HTR-8/SVneo (cell line): ENCODE data around the gene PGAM2.

Source experiments
- DNase-seq: peaks from one replicate; pipeline ENCODE4 v3.0.0; 2011; ENCODE audit warnings: low spot score, mixed read lengths; ENCODE audit not compliant: insufficient read length
- FAIRE-seq: peaks from 2 replicates; lab custom pipeline; 2011; peaks lifted over from hg19 to GRCh38; lab: Jason Lieb, UNC

PGAM2 gene

DNA sequence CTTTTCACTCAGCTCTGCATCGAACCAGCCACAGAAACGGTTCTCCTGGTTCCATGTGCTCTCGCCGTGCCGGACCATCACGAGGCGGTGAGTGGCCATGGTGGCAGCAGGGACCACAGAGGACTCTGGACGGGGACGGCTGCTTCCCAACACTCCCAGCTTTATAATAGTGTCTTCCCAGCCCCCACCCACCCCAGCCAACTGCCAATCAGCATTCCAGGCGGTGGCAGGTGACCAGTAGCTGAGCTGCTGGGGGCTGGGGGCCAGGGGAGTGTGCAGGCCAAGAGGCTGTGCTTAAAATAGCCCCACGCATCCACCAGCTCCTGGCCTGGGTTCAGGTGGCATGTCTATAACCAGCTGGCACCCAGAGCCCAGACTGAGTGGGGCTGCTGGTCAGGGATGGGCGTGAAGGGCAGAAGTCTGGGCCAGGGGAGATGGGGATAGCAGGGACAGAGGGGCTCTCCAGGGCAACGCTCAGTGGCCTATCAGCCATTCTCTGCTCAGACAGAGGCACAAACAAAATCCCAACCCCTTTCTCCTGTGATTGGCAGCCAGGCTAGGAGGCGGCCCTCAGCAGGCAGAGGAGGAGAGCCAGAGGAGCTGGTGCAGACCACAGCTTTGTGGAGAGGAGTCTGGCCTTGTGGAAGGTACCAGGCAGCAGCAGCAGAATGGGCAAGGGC lies at the start of gene PGAM2:
TSS of gene PGAM2 (minus strand) at position 137 of the 680 bp plus-strand sequence. CDS start at position 99, 38 bp downstream.
- DNase-seq (no peak), FAIRE-seq (no peak)

DNA sequence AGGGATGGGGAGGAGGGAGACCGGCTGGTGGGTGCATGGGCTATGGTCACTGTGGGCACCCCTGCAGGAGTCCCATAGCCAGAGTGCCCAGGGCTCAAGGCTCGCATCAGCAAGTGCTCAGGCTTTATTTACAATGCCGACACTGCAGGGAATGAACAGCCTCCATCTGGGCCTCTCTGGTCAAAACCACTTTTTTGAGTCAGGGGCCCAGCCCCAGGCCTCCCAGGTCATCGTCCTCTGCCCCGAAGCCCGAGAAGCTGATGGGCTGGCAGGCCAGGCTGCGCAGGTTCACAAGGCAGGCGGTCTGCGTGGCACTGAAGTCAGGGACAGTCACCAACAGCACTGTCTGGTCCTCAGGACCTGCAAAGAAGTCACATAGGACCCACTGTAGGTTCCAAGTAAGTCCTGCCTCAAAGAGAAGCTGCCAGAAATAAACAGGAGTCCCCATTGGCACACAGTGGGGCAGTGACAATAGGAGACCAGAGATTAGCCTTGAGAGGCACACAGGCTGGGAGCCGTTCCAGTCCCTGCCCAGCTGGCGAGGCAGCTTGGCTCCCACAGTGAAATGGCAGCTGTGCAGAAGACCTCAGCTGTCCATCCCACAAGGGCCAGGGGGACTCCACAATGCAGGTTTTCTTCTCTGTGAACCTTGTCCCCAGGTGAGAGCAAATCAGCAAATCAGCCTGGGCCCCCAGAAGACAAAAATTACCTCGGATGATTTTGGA lies 49.4 kb upstream of the PGAM2 start:
- DNase-seq (no peak), FAIRE-seq (no peak)

DNA sequence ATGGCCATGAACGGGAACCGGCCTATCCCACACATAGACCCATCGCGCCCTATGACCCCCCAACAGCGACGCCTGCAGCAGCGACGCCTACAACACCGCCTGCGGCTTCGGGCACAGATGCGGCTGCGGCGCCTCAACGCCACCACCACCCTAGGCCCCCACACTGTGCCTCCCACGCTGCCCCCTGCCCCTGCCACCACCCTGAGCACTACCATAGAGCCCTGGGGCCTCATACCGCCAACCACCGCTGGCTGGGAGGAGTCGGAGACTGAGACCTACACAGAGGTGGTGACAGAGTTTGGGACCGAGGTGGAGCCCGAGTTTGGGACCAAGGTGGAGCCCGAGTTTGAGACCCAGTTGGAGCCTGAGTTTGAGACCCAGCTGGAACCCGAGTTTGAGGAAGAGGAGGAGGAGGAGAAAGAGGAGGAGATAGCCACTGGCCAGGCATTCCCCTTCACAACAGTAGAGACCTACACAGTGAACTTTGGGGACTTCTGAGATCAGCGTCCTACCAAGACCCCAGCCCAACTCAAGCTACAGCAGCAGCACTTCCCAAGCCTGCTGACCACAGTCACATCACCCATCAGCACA lies 48.5 kb upstream of the PGAM2 start:
- DNase-seq (no peak), FAIRE-seq (no peak)

DNA sequence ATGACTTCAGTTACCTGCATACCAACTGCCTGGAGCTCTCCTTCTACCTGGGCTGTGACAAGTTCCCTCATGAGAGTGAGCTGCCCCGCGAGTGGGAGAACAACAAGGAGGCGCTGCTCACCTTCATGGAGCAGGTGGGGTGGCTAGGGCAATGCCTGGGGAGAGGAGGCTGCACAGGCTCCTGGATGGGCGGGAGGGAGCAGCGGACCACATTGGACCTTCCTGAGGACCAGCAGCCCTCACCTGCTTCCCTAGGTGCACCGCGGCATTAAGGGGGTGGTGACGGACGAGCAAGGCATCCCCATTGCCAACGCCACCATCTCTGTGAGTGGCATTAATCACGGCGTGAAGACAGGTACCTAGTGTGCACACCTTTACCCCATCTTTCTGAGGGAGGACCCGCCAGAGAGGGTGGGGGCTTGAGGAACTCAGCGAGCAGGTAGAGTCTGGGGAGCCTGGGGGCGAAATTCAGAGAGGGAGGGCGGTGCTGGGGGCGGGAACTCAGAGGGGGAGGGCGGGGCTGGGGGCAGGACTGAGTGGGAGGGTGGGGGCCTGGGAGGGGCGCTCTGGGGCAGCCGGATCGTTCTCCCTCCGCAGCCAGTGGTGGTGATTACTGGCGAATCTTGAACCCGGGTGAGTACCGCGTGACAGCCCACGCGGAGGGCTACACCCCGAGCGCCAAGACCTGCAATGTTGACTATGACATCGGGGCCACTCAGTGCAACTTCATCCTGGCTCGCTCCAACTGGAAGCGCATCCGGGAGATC lies 47.8 kb upstream of the PGAM2 start:
- no peak for FAIRE-seq
- no peak for DNase-seq

DNA sequence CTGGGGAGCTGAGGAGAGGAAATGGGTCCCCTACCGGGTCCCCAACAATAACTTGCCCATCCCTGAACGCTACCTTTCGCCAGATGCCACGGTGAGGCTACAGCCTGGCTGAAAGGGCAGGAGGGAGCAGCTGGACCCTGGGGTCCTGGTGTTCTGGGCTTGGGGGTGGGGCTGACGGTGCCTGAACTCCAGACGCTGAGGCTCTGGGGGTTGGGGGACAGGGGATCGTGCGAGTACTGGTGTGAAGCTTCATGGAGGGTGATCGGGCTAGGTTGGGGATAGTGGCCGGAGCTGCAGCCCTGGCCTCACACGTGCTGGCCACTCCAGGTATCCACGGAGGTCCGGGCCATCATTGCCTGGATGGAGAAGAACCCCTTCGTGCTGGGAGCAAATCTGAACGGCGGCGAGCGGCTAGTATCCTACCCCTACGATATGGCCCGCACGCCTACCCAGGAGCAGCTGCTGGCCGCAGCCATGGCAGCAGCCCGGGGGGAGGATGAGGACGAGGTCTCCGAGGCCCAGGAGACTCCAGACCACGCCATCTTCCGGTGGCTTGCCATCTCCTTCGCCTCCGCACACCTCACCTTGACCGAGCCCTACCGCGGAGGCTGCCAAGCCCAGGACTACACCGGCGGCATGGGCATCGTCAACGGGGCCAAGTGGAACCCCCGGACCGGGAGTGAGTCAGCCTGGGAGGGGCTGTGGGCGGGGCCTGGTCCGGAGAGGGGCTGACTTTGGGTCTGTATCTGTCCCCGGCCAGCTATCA lies 47.0 kb upstream of the PGAM2 start:
- no peak for FAIRE-seq
- no peak for DNase-seq

DNA sequence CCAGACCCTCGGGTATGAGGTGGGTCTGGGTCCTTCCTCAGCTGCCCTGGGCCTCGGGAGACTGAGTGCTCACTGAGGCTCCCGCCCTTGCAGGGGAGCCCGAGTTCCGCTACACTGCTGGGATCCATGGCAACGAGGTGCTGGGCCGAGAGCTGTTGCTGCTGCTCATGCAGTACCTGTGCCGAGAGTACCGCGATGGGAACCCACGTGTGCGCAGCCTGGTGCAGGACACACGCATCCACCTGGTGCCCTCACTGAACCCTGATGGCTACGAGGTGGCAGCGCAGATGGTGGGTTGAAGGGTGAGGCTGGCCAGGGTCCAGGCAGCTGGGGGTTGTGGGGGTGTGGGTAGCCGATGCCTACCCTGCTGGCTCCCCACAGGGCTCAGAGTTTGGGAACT lies 46.4 kb upstream of the PGAM2 start:
- DNase-seq (no peak), FAIRE-seq (peak; percentile 40)

DNA sequence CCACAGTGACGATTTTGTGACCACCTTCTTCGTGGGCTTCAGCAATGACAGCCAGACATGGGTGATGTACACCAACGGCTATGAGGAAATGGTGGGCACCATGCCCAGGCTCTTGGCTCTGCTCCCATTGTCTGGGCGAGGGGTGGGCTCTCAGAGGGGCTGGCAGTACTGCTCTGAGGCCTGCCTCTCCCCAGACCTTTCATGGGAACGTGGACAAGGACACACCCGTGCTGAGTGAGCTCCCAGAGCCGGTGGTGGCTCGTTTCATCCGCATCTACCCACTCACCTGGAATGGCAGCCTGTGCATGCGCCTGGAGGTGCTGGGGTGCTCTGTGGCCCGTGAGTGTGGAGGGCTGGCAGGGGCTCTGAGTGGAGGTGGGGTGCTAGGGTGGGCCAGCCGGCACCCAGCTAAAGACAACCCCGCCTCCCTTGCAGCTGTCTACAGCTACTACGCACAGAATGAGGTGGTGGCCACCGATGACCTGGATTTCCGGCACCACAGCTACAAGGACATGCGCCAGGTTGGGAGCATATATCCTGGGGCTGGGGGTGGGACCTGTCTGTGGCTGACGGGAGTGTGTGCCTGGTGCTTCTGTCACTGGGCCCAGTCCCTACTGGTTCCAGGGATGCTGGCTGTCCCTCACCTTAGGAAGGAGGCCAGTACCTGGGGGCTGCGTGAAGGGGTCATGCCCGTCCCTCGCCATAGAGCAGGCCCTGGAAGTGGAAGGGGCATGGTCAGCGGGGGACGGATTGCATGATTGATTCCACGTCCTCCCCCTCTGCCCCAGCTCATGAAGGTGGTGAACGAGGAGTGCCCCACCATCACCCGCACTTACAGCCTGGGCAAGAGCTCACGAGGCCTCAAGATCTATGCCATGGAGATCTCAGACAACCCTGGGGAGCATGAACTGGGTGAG lies 45.6 kb upstream of the PGAM2 start:
- DNase-seq (no peak), FAIRE-seq (no peak)

DNA sequence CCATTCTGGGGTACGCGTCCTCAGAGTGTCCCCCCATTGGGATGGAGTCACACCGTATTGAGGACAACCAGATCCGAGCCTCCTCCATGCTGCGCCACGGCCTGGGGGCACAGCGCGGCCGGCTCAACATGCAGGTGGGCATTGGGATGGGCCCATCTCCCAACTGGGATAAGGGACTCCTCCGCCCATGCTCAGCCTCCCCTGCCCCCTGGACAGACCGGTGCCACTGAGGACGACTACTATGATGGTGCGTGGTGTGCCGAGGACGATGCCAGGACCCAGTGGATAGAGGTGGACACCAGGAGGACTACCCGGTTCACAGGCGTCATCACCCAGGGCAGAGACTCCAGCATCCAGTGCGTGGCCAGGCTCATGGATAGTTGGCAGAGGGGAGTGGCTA lies 44.6 kb upstream of the PGAM2 start:
- DNase-seq (no peak), FAIRE-seq (no peak)

DNA sequence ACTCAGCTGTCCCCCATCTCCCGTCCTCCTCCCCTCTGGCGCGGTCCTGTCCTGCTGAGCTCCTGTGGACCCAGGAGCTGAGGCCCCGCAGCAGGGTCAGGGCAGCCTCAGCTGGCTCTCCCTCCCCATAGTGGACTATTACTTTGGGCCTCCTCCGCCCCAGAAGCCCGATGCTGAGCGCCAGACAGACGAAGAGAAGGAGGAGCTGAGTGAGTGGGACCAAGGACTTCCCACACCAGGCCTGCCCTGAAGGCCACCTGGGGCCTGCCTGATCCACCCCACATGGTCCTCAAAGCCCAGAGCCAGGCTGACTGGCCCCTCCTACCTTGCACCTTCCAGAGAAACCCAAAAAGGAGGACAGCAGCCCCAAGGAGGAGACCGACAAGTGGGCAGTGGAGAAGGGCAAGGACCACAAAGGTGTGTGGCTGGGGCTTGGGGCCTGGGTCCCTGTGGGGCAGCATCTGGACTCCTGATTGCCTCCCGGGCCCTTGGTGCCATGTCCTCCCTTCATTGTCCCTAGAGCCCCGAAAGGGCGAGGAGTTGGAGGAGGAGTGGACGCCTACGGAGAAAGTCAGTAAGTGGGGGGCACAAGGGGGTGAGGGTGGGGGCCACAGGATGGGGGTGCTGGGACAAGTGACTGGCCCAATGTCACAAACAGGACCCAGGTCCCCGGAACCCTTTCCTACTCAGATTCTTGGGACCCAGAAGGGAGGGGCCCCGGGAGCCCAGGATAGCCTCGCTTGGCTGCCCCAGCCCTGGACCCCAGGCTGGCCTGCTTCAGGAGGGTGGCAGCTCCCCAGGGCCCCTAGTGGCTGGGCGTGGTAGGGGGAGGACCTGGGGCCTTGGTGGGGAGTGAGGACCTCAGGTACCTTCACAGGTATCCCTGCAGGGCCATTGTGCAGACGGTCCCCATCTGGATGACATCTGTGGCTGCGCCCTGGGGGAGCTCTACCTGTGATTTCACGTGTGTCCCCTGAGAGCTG lies 43.7 kb upstream of the PGAM2 start:
- no peak for FAIRE-seq
- DNase-seq = no peak

DNA sequence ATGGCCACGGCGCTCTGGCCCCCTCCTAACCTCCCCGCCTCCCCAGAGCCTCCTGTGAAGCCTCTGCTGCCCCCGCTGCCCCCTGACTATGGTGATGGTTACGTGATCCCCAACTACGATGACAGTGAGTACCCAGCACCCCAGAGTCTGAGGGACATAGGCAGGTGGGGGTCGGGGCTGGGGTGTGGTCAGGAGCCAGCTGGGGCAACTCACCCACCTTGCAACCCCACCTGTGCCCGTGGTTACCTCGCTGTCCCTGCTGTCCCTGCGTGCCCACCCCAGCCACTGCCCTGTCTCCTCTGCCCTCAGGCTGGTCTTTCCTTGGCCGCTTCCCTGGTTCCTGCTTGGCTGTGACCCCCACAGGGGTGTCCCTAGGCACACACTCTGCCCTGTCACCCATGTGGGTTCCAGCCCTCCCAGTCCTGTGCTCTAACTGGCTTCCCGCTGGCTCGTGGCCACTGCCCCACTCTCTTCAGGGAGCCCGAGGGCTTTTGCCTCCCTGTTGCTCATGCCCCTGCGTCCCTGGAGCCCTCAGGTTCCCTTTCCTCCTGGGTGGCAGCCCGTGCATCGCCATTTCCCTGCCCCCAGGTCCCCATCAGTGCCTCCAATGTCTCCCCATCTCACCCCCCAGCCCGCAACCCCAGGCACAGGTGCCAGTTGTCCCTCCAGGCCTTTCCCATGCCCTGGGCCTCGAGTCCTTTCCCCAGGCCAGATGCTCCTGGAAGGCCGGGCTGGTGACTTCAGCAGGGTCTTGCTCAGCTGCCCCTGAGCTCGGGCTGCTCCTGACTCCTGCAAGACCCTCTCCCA lies 42.8 kb upstream of the PGAM2 start:
- DNase-seq (no peak), FAIRE-seq (no peak)

DNA sequence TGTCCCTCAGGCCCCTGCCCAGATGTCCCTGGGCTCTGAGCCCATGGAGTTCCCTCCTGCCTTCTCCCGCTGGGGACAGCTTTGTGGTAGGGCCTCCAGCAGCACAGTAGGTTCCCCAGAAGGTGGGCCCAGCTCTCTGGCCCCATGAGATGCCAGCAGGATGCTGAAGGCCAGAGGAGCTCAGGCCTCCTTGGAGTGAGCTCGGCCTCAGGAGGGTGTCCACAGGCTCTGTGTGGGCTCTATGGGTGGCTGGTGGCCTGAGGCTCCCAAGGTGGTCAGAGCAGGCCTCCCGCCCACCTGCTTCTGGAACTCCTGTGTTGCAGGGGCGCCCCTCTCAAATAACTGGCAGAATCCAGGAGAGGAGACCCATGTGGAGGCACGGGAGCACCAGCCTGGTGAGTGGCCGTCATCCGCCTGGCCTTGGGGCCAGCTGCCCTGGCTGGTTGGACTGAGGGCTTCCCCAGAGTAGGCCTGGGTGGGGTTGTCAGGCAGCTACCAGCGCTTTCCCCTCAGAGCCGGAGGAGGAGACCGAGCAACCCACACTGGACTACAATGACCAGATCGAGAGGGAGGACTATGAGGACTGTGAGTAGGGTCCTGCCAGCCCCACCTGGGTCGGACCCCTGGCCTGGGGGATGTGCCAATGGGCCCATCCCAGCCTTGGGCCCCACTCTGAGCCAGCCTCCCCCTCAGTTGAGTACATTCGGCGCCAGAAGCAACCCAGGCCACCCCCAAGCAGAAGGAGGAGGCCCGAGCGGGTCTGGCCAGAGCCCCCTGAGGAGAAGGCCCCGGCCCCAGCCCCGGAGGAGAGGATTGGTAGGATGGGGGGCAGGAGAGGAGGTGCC lies 42.0 kb upstream of the PGAM2 start:
- DNase-seq (no peak), FAIRE-seq (no peak)

DNA sequence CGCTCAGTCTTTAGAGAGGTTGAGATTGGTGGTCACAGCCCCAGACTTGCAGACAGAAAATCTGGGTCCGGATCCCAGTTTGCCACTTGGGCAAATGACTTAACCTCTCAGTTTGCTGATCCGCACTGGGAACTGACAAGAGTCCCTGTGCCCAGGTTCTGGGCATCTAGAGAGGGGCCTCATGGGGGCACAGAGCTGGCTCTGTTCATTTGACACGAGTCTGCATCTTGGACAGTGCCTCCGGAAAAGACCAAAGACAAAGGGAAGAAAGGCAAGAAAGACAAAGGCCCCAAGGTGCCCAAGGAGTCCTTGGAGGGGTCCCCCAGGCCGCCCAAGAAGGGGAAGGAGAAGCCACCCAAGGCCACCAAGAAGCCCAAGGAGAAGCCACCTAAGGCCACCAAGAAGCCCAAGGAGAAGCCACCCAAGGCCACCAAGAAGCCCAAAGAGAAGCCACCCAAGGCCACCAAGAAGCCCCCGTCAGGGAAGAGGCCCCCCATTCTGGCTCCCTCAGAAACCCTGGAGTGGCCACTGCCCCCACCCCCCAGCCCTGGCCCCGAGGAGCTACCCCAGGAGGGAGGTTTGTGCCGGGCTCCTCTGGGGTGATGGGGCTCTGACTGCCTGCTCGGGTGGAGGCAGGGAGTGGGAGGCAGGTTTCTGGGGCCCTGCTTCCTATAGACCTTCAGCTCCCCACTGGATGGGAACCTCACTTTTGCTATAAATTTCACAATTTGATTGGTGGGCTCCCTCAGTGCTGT lies 41.1 kb upstream of the PGAM2 start:
- DNase-seq (no peak), FAIRE-seq (no peak)

DNA sequence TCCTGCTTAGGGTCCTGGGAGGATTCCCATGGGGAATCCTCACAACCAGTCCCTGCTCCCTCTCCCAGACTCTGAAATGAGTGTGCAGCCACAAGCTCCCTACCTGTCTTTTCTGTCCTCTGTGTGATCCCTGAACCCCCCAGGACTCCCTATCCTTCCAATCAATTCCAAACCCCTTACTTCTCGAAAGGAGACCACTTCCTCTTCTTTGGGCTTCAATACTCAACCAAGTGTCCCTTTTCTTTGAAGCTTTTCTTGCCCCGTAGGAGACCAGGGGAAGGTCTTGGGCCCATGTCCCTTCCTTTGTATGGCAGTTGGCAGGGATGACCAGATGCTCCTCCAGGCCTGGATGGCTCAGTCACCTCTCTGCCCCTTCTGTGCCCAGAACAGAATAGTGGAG lies 40.5 kb upstream of the PGAM2 start:
- FAIRE-seq (no peak), DNase-seq (no peak)

DNA sequence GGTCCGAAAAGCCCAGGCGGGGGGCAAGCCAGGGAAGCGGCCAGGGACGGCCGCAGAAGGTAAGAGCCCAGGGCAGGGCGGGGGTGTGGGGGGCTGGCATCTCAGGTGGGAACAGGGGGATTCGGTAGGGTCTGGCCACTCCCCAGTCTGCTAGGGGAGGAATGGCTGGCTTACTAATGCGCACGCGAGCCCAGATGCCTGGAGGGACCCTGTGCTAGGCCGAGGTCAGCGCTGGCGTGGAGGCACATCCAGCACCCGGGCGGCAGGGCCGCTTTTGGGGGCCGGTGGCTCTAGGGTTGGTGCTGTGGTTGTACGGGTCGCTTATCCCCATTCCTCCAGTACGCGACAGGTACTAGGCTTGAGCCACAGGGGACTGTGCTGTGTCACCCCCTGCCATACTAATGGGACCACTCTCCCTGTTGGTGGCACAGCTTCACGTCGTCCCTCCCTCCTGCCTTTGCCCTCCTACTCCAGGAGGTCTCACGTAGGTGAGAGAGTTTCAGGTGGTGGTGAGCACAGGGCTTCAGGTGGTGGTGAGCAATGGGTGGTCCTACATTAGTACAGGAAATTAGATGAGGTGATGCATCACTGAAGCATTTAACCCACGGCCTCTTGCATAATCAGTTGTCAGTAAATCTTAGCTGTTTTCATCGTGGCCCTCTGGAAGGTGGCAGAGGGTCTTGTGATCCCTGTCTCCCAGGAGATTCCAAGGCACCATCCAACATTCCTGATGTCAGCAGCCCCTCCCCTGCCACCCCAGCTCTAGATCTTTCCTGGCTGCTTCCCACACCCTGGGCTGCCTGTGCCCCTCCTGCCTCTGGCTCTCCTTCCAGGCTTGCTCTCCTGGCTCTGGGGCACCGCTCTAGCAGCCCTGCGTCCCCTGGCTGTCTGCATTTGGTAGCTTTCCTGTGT lies 39.7 kb upstream of the PGAM2 start:
- FAIRE-seq (peak; percentile 64), DNase-seq (peak; percentile 80)
